Lower leg skin (tissue), 4 donors: ENCODE measurements around the gene DDX10. TPM values are rescaled to one million over a fixed set of nuclear protein-coding genes. Genes with fewer than 3 reads are reported as not detected.
A peak's percentile ranks its signal among the peaks of the same experiment; 100 is the strongest.

Experiments
- DNase-seq, 2 donors: peaks; one replicate each; pipeline ENCODE4 v3.0.0-alpha.2; 2019; ENCODE audit warnings: low spot score in 2 of 2
- H3K4me3 ChIP-seq: fragments of 200-600 bp; sonication (generic); 2 replicates; pipeline ENCODE4 v1.5.1; 2017; ENCODE audit warnings: mild to moderate bottlenecking, low read depth; ENCODE audit not compliant: poor library complexity, severe bottlenecking
- POLR2A ChIP-seq, 2 donors: fragments of 450-650 bp; IDR thresholded peaks; one replicate each; pipeline ENCODE4 v1.6.1; 2016 to 2017; ENCODE audit warnings: antibody characterized with exemption in 2 of 2, mild to moderate bottlenecking in 1 of 2, moderate library complexity in 1 of 2
- WGBS, 2 donors: methylation state at CpG; one replicate each; pipeline ENCODE4 v1.1.5; 2018; 5-methylcytosine and 5-hydroxymethylcytosine counted together
- intact Hi-C: fragments of 100-400 bp; cut with DNase I; formaldehyde crosslinking; loops from one replicate; pipeline ENCODE4 v1.15.0; 2023; ENCODE audit warnings: low total_unique reads
- total RNA-seq, 4 donors: library from RNA; depleted of rRNA; stranded (reverse); fragments of >200 nt; gene quantifications; one replicate each; pipeline ENCODE4 v1.1.0, GENCODE V29; 2016
- TF ChIP-seq, protein P1 (sequence below), 3 donors: fragments of 450-650 bp; IDR thresholded peaks; one replicate each; pipeline ENCODE4 v1.5.1; 2016; ENCODE audit warnings: antibody characterized with exemption in 3 of 3, mild to moderate bottlenecking in 3 of 3, moderate library complexity in 2 of 3

Gene DDX10
- total RNA-seq, 4 donors from 2014 or later = 18.4 to 33.5 (median 22.2) TPM

DNA sequence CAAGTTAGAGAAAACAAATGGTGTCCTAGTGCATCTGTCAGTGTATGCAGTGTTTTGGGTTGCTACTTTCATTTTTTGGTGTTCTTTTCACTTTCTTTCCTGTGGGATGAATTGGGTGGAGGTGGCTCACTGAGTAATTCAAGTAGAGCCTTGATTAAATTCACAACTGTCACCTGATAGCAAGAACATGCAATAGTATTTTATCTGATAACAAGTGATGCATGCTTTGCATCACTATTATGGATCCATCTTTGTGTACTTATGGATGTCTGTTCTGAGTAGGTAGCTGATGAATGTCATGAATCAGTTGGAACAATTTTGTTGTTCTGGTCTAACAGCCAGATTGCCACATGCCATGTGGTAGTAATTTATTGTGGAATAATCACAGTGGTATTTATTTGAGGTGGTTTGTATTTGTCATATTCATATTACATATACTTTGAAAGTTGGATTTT lies 87.5 kb downstream of the DDX10 start:
- H3K4me3 ChIP-seq = no peak overlapping the region
- TF ChIP-seq, protein P1, sequence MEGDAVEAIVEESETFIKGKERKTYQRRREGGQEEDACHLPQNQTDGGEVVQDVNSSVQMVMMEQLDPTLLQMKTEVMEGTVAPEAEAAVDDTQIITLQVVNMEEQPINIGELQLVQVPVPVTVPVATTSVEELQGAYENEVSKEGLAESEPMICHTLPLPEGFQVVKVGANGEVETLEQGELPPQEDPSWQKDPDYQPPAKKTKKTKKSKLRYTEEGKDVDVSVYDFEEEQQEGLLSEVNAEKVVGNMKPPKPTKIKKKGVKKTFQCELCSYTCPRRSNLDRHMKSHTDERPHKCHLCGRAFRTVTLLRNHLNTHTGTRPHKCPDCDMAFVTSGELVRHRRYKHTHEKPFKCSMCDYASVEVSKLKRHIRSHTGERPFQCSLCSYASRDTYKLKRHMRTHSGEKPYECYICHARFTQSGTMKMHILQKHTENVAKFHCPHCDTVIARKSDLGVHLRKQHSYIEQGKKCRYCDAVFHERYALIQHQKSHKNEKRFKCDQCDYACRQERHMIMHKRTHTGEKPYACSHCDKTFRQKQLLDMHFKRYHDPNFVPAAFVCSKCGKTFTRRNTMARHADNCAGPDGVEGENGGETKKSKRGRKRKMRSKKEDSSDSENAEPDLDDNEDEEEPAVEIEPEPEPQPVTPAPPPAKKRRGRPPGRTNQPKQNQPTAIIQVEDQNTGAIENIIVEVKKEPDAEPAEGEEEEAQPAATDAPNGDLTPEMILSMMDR (IDR thresholded peaks at IDR 0.05) = no peak
- TF ChIP-seq POLR2A (IDR thresholded peaks at IDR 0.05) = no peak
- intact Hi-C loops = no loop called here
- no peak for DNase-seq

DNA sequence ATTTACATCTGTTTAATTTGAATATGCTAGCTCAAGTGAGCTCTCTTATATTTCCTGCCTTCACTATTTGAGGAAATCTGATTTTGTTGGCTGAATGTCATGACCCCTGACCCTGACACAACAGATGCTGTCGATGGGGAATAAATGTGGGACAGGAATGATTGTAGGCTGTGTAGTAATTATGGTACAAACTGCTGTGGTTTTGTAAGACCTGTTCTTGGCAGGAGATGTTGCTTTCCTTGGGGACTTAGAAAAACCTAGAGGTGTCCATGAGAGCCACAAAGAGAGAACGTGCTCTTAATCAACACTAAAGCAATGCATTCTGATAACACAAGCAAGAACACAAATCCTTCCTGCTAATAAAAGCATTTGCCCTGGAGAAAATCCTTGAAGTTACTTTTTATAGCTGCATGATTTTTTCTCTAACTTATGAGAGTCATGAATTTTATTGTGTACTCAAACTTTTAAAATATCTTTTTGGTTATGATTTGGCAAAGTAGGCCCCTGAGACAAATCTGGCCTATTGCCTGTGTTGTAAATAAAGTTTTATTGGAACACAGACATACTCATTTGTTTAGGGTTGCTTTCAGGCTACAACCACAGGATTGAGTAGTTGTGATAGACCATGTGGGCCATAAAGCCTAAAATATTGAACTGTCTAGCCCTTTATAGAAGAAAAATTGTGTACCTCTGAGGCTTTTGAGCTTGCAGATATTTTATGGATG lies 90.2 kb downstream of the DDX10 start:
- intact Hi-C loops = no loop called here
- 21 to 33% methylated on average over 2 of the region's 2 CpGs for WGBS, 2 donors
- no peak overlapping the region for H3K4me3 ChIP-seq
- peak in 1 of 2 donors; percentile 17 for DNase-seq
- TF ChIP-seq POLR2A (IDR thresholded peaks at IDR 0.05) = no peak
- TF ChIP-seq, protein P1 (IDR thresholded peaks at IDR 0.05) = no peak

DNA sequence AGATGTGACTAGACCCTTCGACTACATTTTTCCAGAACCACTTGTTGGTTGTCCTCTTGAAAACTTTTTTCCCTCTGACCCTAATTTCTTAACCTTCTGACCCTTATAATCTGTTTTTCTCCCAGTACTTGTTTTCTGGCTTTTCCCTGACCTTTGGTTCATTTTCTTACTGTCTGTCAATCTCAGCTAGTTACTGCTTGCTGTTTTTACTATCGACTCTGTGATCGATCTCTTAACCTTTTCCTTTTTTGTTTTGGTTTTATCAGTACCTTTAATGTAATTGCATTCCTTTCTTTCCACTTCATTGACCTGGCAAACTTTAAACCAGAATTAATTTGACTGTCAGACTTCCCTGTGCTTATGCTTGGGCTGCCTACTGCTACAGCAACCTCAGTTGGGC lies 92.8 kb downstream of the DDX10 start:
- no peak overlapping the region for H3K4me3 ChIP-seq
- no peak for DNase-seq
- 84 to 86% methylated on average over 3 of the region's 3 CpGs for WGBS, 2 donors
- intact Hi-C loops = no loop called here
- TF ChIP-seq POLR2A (IDR thresholded peaks at IDR 0.05) = no peak

GRCh38 chr11:108758458-108758857 lies 93.6 kb downstream of the DDX10 start:
- H3K4me3 ChIP-seq = no peak overlapping the region
- 57% methylated on average over 2 of the region's 2 CpGs for WGBS, 2 donors
- intact Hi-C loops = no loop called here
- no peak for DNase-seq
- TF ChIP-seq, protein P1 (IDR thresholded peaks at IDR 0.05) = no peak
- TF ChIP-seq POLR2A (IDR thresholded peaks at IDR 0.05) = no peak

DNA sequence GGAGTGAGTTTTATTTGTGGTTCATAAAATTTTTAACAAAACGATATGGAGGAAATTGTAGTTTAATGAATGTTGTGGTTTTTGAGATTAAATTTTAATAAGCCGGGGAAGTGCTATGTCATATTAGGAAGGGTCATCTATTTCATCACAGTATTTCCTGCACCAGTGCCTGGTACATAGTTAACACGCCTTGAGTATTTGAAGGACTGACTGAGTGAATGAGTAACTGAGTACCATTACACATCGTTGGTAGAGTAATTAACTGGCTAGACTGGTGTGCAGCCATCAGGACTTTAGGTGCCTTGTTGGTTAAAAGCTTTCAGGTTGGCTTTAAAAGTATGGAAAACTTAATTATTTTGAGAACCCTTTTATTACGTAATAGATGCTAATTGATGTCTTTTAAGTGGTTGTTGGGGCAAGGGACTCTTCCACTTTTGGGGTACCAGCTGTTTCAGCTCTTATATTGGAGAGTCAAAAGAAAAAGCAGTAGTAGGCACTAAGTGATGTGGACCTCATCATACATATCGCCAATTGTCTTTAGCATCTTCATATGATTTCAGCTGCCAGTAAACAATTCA lies 101.8 kb downstream of the DDX10 start:
- TF ChIP-seq, protein P1 (IDR thresholded peaks at IDR 0.05) = no peak
- TF ChIP-seq POLR2A (IDR thresholded peaks at IDR 0.05) = no peak
- WGBS, 2 donors = 91 to 92% methylated on average over 6 of the region's 6 CpGs
- intact Hi-C loops = no loop called here
- no peak overlapping the region for H3K4me3 ChIP-seq
- no peak for DNase-seq

GRCh38 chr11:108768370-108768769 lies 103.5 kb downstream of the DDX10 start:
- WGBS, 2 donors = 91 to 94% methylated on average over 3 of the region's 3 CpGs
- intact Hi-C loops = no loop called here
- TF ChIP-seq POLR2A (IDR thresholded peaks at IDR 0.05) = no peak
- TF ChIP-seq, protein P1 (IDR thresholded peaks at IDR 0.05) = no peak
- H3K4me3 ChIP-seq = no peak overlapping the region
- DNase-seq = no peak
